Neuronal stem cell (in vitro differentiated cells): ENCODE data around the gene PIAS1.
A peak's percentile ranks its signal among the peaks of the same experiment; 100 is the strongest.
"Not testable (repeated sequence)": the region's sequence is repeated elsewhere in the genome, so short reads cannot be mapped to it uniquely, and the experiment has no call there.

Experiments
- DNase-seq: peaks from one replicate; pipeline ENCODE4 v3.0.0-alpha.2; 2013; ENCODE audit warnings: low spot score
- H2AFZ ChIP-seq: one replicate; pipeline ENCODE4 v1.6.1; 2013; ENCODE audit warnings: mild to moderate bottlenecking, low read length, inconsistent platforms
- H2AK5ac ChIP-seq: 2 replicates; pipeline ENCODE4 v1.6.1; 2013; ENCODE audit warnings: low read depth, mild to moderate bottlenecking, inconsistent platforms, low read length, moderate library complexity, mixed read lengths
- H2BK120ac ChIP-seq: 2 replicates; pipeline ENCODE4 v1.6.1; 2013; ENCODE audit warnings: low read depth, mild to moderate bottlenecking, inconsistent platforms, low read length, moderate library complexity, mixed read lengths
- H2BK12ac ChIP-seq: one replicate; pipeline ENCODE4 v1.6.1; 2013; ENCODE audit warnings: low read length, inconsistent platforms
- H2BK15ac ChIP-seq: 2 replicates; pipeline ENCODE4 v1.6.1; 2013; ENCODE audit warnings: mild to moderate bottlenecking, low read length, inconsistent platforms, mixed read lengths
- H2BK5ac ChIP-seq: one replicate; pipeline ENCODE4 v1.6.1; 2013; ENCODE audit warnings: inconsistent platforms, mild to moderate bottlenecking, low read length, moderate library complexity
- H3K14ac ChIP-seq: one replicate; pipeline ENCODE4 v1.6.1; 2013; ENCODE audit warnings: low read length, inconsistent platforms
- H3K18ac ChIP-seq: 2 replicates; pipeline ENCODE4 v1.6.1; 2013; ENCODE audit warnings: low read length, inconsistent platforms
- H3K23ac ChIP-seq: 2 replicates; pipeline ENCODE4 v1.6.1; 2013; ENCODE audit warnings: low read depth, mild to moderate bottlenecking, mixed read lengths, low read length, inconsistent platforms; ENCODE audit not compliant: poor library complexity
- H3K27ac ChIP-seq: replicated peaks from 3 replicates; pipeline ENCODE4 v1.5.1; 2013; ENCODE audit warnings: low read length, inconsistent platforms
- H3K27me3 ChIP-seq, 3 experiments: 2 replicates each; pipeline ENCODE4 v1.6.1; 2013; ENCODE audit warnings: low read length in 3 of 3, mild to moderate bottlenecking in 2 of 3, inconsistent platforms in 1 of 3, low read depth in 1 of 3, mixed read lengths in 1 of 3, moderate library complexity in 1 of 3; ENCODE audit not compliant: control insufficient read depth in 3 of 3, insufficient read depth in 3 of 3
- H3K36me3 ChIP-seq, 2 donors: replicated peaks in 1 of 2; 2 replicates each; pipeline ENCODE4 v1.6.1; 2013; ENCODE audit warnings: low read length in 2 of 2; ENCODE audit not compliant: control insufficient read depth in 2 of 2, insufficient read depth in 2 of 2
- H3K4ac ChIP-seq: 2 replicates; pipeline ENCODE4 v1.6.1; 2013; ENCODE audit warnings: inconsistent platforms, mild to moderate bottlenecking, low read length, moderate library complexity
- H3K4me1 ChIP-seq, 2 donors: 1 replicate in 1 of 2; 2 replicates in 1 of 2; pipeline ENCODE4 v1.6.1; 2013; ENCODE audit warnings: low read length in 2 of 2, low read depth in 1 of 2; ENCODE audit not compliant: control insufficient read depth in 2 of 2, insufficient read depth in 1 of 2
- H3K4me2 ChIP-seq: one replicate; pipeline ENCODE4 v1.6.1; 2013; ENCODE audit warnings: mild to moderate bottlenecking, low read length, inconsistent platforms; ENCODE audit not compliant: insufficient read depth, poor library complexity, severe bottlenecking
- H3K4me3 ChIP-seq, 2 donors: 2 replicates each; pipeline ENCODE4 v1.5.1; 2013; ENCODE audit warnings: low read length in 2 of 2, mild to moderate bottlenecking in 2 of 2, inconsistent platforms in 1 of 2, moderate library complexity in 1 of 2
- H3K79me1 ChIP-seq: one replicate; pipeline ENCODE4 v1.6.1; 2013; ENCODE audit warnings: low read depth, mild to moderate bottlenecking, inconsistent platforms, low read length, moderate library complexity
- H3K9ac ChIP-seq: one replicate; pipeline ENCODE4 v1.6.1; 2013; ENCODE audit warnings: mild to moderate bottlenecking, low read depth, low read length, inconsistent platforms; ENCODE audit not compliant: poor library complexity
- H3K9me3 ChIP-seq, 2 donors: replicated peaks in 1 of 2; 2 replicates each; pipeline versions ENCODE3 to v1.6.1; 2013; ENCODE audit warnings: low read length in 2 of 2, mild to moderate bottlenecking in 2 of 2, inconsistent platforms in 1 of 2, low read depth in 1 of 2, mixed read lengths in 1 of 2, moderate library complexity in 1 of 2; ENCODE audit not compliant: control insufficient read depth in 2 of 2, insufficient read depth in 1 of 2
- H4K8ac ChIP-seq: one replicate; pipeline ENCODE4 v1.6.1; 2013; ENCODE audit warnings: low read depth, mild to moderate bottlenecking, inconsistent platforms, low read length, moderate library complexity
- H4K91ac ChIP-seq: one replicate; pipeline ENCODE4 v1.6.1; 2013; ENCODE audit warnings: low read length, low read depth, mild to moderate bottlenecking, inconsistent platforms; ENCODE audit not compliant: poor library complexity
- WGBS, 2 donors: extraction: QIAGEN DNeasy Blood & Tissue Kit; methylation state at CpG; one replicate each; pipeline ENCODE4 v1.1.7; 2013; ENCODE audit warnings: missing lambda C conversion rate in 2 of 2, mixed read lengths in 1 of 2; ENCODE audit not compliant: insufficient read length in 2 of 2, insufficient replicate concordance in 1 of 2; ENCODE audit errors: extremely low coverage in 2 of 2; 5-methylcytosine and 5-hydroxymethylcytosine counted together

PIAS1 gene

DNA sequence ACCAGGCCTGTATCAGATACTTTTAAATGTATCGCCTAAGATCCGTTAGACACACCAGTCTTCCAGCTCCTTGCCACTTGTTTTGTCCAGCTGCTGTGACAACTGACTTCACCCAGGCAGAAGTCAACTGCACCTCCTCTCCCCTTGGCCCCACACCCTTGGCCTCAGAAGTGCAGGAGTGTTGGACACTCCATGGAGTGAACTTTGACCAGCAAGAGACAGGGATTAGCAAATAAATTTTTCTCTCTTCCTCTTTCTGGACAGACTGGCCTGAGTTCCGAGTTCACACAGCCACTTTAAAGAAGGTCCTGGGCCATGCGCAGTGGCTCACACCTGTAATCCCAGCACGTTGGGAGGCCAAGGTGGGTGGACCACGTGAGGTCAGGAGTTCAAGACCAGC is 178.3 kb downstream of the PIAS1 start:
- peaks cover 0 to 4% of the 10 kb centered on the region in 2 donors for H3K36me3 ChIP-seq
- no peak overlapping the region for H4K91ac ChIP-seq
- H3K14ac ChIP-seq, result no peak overlapping the region
- H2BK120ac ChIP-seq, result no peak overlapping the region
- DNase-seq, result no peak
- H3K9me3 ChIP-seq, result no peaks in the 10 kb centered on the region
- no peak overlapping the region for H4K8ac ChIP-seq
- H3K9ac ChIP-seq, result no peak overlapping the region
- H3K4me1 ChIP-seq, result peaks cover 17% of the 10 kb centered on the region in 2 donors
- no peak overlapping the region for H3K27ac ChIP-seq
- H2BK5ac ChIP-seq, result no peak overlapping the region
- no peak overlapping the region for H3K18ac ChIP-seq
- no peak overlapping the region for H2AK5ac ChIP-seq
- no peak overlapping the region for H2AFZ ChIP-seq
- H2BK12ac ChIP-seq, result no peak overlapping the region
- H3K4me3 ChIP-seq, result peak overlapping the region in 1 of 2 donors; percentile 18
- WGBS, 2 donors, result no CpG with 5 or more reads among the region's 6 CpGs
- no peak overlapping the region for H3K4ac ChIP-seq
- H3K23ac ChIP-seq, result no peak overlapping the region
- H2BK15ac ChIP-seq, result no peak overlapping the region
- no peaks in the 10 kb centered on the region for H3K27me3 ChIP-seq
- H3K79me1 ChIP-seq, result peaks cover 3% of the 10 kb centered on the region
- no peak overlapping the region for H3K4me2 ChIP-seq

DNA sequence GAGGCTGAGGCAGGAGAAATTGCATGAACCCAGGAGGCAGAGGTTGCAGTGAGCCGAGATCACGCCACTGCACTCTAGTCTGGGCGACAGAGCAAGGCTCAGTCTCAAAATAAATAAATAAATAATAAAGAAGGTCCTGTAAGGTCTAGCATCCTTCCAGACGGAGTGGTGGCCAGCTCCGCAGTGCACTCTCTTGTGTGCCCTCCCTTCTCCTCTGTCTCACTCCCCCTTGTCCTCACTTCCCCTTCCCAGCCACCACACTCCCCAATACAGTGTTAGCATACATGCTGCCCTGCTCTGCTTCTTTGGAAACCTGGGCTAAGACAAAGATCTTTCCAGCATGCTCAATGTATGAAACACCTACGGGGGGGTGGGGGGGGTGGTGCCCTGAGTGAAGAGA is 178.8 kb downstream of the PIAS1 start:
- no peak overlapping the region for H3K4ac ChIP-seq
- H3K14ac ChIP-seq, result no peak overlapping the region
- H3K27me3 ChIP-seq, result no peaks in the 10 kb centered on the region
- H3K4me3 ChIP-seq, result no peak overlapping the region
- no peak overlapping the region for H2BK15ac ChIP-seq
- H2BK12ac ChIP-seq, result no peak overlapping the region
- H3K79me1 ChIP-seq, result no peaks in the 10 kb centered on the region
- no peaks in the 10 kb centered on the region for H3K9me3 ChIP-seq
- no CpG with 5 or more reads among the region's 6 CpGs for WGBS, 2 donors
- peaks cover 12 to 14% of the 10 kb centered on the region in 2 donors for H3K4me1 ChIP-seq
- H3K23ac ChIP-seq, result no peak overlapping the region
- H2AFZ ChIP-seq, result no peak overlapping the region
- no peak overlapping the region for H2BK5ac ChIP-seq
- no peak overlapping the region for H3K9ac ChIP-seq
- no peak overlapping the region for H2BK120ac ChIP-seq
- no peak overlapping the region for H3K4me2 ChIP-seq
- no peak for DNase-seq
- peak overlapping the region; percentile 67 for H3K18ac ChIP-seq
- H4K8ac ChIP-seq, result peak overlapping the region; percentile 57
- H3K27ac ChIP-seq, result no peak overlapping the region
- no peaks in the 10 kb centered on the region for H3K36me3 ChIP-seq
- no peak overlapping the region for H2AK5ac ChIP-seq
- no peak overlapping the region for H4K91ac ChIP-seq

DNA sequence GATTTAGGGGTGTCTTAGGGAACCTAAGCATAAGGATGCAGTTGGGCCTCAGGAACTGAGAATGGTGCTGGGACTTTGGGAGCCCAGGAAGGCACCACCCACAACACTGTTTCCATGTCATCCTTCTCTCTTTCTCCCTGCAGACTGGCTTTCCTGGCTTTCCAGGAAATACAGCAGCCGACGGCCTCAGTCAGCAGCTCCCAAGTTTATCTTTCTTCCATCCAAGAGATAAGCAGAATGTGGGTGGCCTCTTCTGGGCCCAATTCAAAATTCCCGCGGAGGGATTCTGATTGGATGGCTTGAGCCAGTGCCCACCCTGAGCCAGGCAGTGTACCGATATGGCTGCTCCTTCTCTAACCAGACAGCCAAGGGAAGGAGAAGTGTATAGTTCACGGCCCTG is 179.9 kb downstream of the PIAS1 start:
- H3K9ac ChIP-seq, result no peak overlapping the region
- no peaks in the 10 kb centered on the region for H3K36me3 ChIP-seq
- H2BK120ac ChIP-seq, result no peak overlapping the region
- H2AK5ac ChIP-seq, result no peak overlapping the region
- no peak overlapping the region for H3K4me2 ChIP-seq
- H3K18ac ChIP-seq, result no peak overlapping the region
- H3K23ac ChIP-seq, result no peak overlapping the region
- no peak overlapping the region for H3K4me3 ChIP-seq
- H3K4ac ChIP-seq, result no peak overlapping the region
- no peak overlapping the region for H3K27ac ChIP-seq
- DNase-seq, result no peak
- H3K14ac ChIP-seq, result no peak overlapping the region
- no peaks in the 10 kb centered on the region for H3K9me3 ChIP-seq
- H2AFZ ChIP-seq, result peak overlapping the region; percentile 68
- H2BK5ac ChIP-seq, result no peak overlapping the region
- H3K27me3 ChIP-seq, result no peaks in the 10 kb centered on the region
- no peak overlapping the region for H2BK15ac ChIP-seq
- H3K79me1 ChIP-seq, result no peaks in the 10 kb centered on the region
- H4K8ac ChIP-seq, result no peak overlapping the region
- no CpG with 5 or more reads among the region's 6 CpGs for WGBS, 2 donors
- H3K4me1 ChIP-seq, result peaks cover 6 to 7% of the 10 kb centered on the region in 2 donors
- no peak overlapping the region for H2BK12ac ChIP-seq
- H4K91ac ChIP-seq, result no peak overlapping the region

DNA sequence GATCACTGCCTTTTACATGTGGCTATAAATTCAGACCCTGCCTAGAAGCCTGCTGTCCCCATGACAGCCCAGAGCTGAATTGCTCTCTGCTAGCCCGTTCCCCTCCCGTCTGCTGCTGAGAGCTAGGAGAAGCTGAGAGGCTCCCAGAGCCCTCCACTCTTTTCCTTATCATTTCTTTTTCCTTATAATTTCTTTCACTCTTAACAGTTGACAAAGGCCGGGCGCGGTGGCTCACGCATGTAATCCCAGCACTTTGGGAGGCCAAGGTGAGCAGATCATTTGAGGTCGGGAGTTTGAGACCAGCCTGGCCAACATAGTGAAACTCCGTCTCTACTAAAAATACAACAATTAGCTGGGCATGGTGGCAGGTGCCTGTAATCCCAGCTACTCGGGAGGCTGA is 180.4 kb downstream of the PIAS1 start:
- peak overlapping the region; percentile 68 for H2AFZ ChIP-seq
- no CpG with 5 or more reads among the region's 9 CpGs for WGBS, 2 donors
- not testable (repeated sequence) for H3K4me2 ChIP-seq, H3K4me1 ChIP-seq, H3K23ac ChIP-seq, H4K8ac ChIP-seq, H3K14ac ChIP-seq, H4K91ac ChIP-seq, H2BK120ac ChIP-seq, H3K9me3 ChIP-seq, H3K27me3 ChIP-seq, H3K9ac ChIP-seq, H3K4ac ChIP-seq, H2AK5ac ChIP-seq, DNase-seq, H2BK15ac ChIP-seq, H3K36me3 ChIP-seq, H3K18ac ChIP-seq, H3K27ac ChIP-seq, H3K79me1 ChIP-seq, H3K4me3 ChIP-seq, H2BK5ac ChIP-seq, H2BK12ac ChIP-seq
